Fibroblast of pulmonary artery (primary cell): ENCODE measurements around the gene UBL4A.
A peak's percentile ranks its signal among the peaks of the same experiment; 100 is the strongest.

Experiments used
- DNase-seq: peaks from one replicate; pipeline ENCODE4 v3.0.0-alpha.2; 2010; ENCODE audit warnings: low read depth
- H3K4me3 ChIP-seq: replicated peaks from 2 replicates; pipeline ENCODE4 v1.5.1; 2011; ENCODE audit warnings: low read depth, mild to moderate bottlenecking, control low read depth, low read length, moderate library complexity
- CTCF ChIP-seq: IDR thresholded peaks from 2 replicates; pipeline ENCODE4 v1.5.1; 2011; ENCODE audit warnings: mild to moderate bottlenecking, control low read depth, low read length, inconsistent platforms; ENCODE audit errors: missing control alignments

Gene UBL4A

GRCh38 chrX:154437971-154438893 is 48.2 kb downstream of the UBL4A start:
- DNase-seq: no peak
- no peak for TF ChIP-seq CTCF
- H3K4me3 ChIP-seq: peak overlapping the region; percentile 70

GRCh38 chrX:154436983-154437752 is 49.2 kb downstream of the UBL4A start, which contains the start of gene GDI1:
TSS of gene GDI1 (plus strand) at chrX:154437154. CDS start at chrX:154437255, 101 bp downstream.
- peak within 1 kb of the TSS; percentile 70 for H3K4me3 ChIP-seq
- DNase-seq: peak; percentile 40
- TF ChIP-seq CTCF: no peak

GRCh38 chrX:154436374-154436982 is 49.9 kb downstream of the UBL4A start:
- DNase-seq: no peak
- TF ChIP-seq CTCF: no peak
- peak overlapping the region; percentile 70 for H3K4me3 ChIP-seq

- H3K4me3 ChIP-seq: no peak overlapping the region
- DNase-seq: no peak
- TF ChIP-seq CTCF: no peak
Observed at GRCh38 chrX:154435171-154435733, 51.2 kb downstream of the UBL4A start.

GRCh38 chrX:154434394-154435168 is 51.8 kb downstream of the UBL4A start:
- no peak overlapping the region for H3K4me3 ChIP-seq
- no peak for TF ChIP-seq CTCF
- DNase-seq: no peak
